ENCODE data around the gene MAMSTR.

Gene MAMSTR

DNA sequence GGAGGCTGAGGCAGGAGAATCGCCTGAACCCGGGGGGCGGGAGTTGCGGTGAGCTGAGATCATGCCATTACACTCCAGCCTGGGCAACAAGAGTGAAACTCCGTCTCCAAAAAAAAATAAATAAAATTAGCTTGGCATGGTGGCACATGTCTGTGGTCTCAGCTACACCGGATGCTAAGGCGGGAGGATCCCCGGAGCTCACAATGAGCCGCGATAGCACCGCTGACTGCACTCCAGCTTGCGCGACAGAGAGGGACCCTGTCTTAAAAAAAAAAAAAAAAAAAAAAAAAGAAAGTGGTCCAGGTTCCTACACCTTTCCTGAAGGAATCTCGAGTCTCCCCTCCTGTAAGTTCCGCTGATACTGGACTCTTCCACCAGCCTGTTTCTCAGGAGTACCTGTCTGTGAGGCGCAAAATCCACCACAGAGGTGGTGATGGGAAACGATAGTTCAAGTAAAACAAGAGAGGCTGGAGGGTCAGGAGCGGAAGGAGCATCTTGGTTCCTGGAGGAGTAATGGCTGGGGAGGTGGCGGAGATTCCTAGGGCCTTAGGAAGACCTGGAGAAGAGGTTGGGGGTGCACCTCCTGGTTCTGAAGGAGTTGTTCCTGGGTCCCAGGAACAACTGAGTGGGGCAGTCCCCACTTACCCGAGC lies 32.4 kb upstream of the MAMSTR start:
- no peaks in the 10 kb centered on the region for H3K36me3 Mint-ChIP-seq (ENCODE audit: low read depth)
- peaks cover 17% of the 10 kb centered on the region for H3K4me1 Mint-ChIP-seq (ENCODE audit: low read depth)
- no peaks in the 10 kb centered on the region for H3K9me3 Mint-ChIP-seq
- H3K27ac Mint-ChIP-seq = peak overlapping the region; percentile 55
- no peak for DNase-seq (ENCODE audit: low spot score)
- H3K27me3 Mint-ChIP-seq (ENCODE audit: low read depth) = peaks cover 29% of the 10 kb centered on the region
- H3K4me3 Mint-ChIP-seq = peak overlapping the region; percentile 82

DNA sequence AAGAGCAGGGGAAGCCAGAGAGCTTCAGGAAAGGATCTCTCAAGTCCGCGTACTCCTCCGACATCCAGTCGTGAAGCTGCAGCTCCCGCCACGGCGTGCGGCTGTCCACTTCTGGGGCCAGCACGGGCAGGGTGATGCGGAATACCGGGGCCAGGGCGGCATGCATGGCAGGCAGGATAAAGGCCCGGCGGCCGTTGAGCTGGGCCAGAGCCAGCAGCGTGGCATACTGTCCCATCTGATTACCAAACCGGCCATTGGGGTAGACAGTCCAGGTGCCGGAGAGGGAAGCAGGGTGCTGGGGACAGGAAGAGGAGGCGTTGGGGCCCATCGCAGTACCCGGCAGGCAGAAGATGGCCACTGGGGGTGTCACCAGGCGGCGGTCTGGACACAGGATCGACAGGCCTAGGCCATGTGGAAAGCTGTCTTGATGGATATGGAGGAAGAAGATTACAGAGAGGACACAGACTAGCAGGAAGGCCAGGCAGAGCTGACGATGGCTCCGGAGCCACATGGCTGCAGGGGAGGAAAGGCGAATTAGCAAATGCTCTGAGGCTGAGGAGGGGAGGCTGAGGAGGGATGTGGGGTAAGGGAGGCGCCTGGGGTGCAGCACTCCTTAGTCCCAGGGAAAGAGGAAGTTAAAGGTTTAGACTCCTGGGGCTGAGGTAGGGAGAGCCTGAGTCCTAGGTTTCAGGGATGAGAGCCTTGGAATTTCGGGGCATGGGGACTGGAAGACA lies 31.4 kb upstream of the MAMSTR start:
- Mint-ChIP-seq H3K9me3 (no peaks in the 10 kb centered on the region), H3K4me1 (ENCODE audit: low read depth) (peaks cover 20% of the 10 kb centered on the region), H3K27ac (peak overlapping the region; percentile 0), H3K4me3 (peak overlapping the region; percentile 17), H3K36me3 (ENCODE audit: low read depth) (no peaks in the 10 kb centered on the region), H3K27me3 (ENCODE audit: low read depth) (peaks cover 29% of the 10 kb centered on the region)
- no peak for DNase-seq (ENCODE audit: low spot score)

DNA sequence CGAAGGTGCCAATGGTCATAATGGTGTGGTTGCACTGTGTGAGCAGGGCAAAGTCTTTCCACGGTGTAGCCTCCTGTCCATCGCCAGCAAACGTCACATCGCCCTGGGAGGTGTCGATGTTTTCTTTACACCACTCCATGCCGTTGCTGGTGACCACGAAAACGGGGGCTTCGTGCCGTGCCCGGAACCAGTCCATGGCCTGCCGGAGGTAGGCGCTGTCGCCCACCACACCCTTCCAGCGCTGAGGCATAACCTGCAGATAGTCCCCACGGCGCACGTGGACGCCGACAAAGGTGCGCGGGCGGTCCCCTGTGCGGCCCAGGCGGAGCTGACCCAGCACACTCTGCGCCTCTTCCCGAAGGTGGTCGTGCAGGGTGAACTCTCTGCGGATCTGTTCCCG lies 30.8 kb upstream of the MAMSTR start:
- no peak for DNase-seq (ENCODE audit: low spot score)
- Mint-ChIP-seq H3K36me3 (ENCODE audit: low read depth) (no peaks in the 10 kb centered on the region), H3K27me3 (ENCODE audit: low read depth) (peaks cover 29% of the 10 kb centered on the region), H3K4me3 (no peak overlapping the region), H3K9me3 (no peaks in the 10 kb centered on the region), H3K4me1 (ENCODE audit: low read depth) (peaks cover 24% of the 10 kb centered on the region), H3K27ac (no peak overlapping the region)

GRCh38 chr19:48749571-48750198 lies 30.2 kb upstream of the MAMSTR start:
- DNase-seq (ENCODE audit: low spot score) = no peak
- no peaks in the 10 kb centered on the region for H3K36me3 Mint-ChIP-seq (ENCODE audit: low read depth)
- peaks cover 27% of the 10 kb centered on the region for H3K27me3 Mint-ChIP-seq (ENCODE audit: low read depth)
- no peaks in the 10 kb centered on the region for H3K9me3 Mint-ChIP-seq
- peaks cover 24% of the 10 kb centered on the region for H3K4me1 Mint-ChIP-seq (ENCODE audit: low read depth)
- no peak overlapping the region for H3K4me3 Mint-ChIP-seq
- H3K27ac Mint-ChIP-seq = no peak overlapping the region

DNA sequence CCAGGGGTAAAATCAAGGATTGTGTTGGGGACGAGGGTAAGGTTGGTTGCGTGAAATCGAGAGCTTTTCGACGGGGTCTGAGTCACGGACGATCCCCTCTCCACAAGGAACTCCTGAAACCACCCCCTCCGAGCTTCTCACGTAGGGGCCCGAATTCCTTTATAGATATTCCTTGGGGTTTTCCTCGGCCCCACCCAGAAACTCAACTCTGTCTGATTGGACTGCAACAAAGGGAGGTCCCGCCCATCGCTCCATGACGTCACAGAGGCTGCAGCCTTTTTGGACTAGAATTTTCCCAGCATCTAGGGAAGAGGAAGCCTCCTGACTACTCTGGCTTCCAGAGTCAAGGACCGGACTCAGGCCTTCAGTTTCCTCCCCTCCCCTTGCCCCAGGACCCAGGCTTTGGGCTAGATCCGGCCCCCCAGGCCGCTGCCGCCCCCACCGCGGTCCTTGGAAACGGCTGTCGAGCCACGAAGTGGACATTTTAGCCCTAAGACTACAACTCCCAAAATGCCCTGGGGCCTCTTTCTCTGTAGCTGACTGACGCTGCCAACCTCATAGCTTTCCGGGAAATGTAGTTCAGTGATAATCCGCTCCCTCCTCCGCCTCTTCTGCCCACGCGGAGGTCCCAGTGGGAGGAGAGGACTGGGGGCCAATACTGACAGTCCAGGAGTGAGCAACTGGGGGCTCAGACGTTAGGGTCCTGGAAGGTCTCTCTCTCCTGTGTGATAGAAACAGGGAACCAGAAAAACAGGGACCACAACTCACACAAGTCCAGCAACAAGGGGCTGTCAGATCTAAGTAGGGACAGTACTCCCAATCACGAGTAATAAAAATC lies 27.4 kb upstream of the MAMSTR start, which contains the start of gene IZUMO1:
TSS of gene IZUMO1 (minus strand) at position 172 of the 838 bp plus-strand sequence. CDS start 1,050 bp downstream, outside the sequence.
- peak; percentile 63 for DNase-seq (ENCODE audit: low spot score)
- no peaks in the 10 kb centered on the region for H3K36me3 Mint-ChIP-seq (ENCODE audit: low read depth)
- no peaks in the 10 kb centered on the region for H3K9me3 Mint-ChIP-seq
- H3K4me1 Mint-ChIP-seq (ENCODE audit: low read depth) = peaks cover 15% of the 10 kb centered on the region
- peak within 1 kb of the TSS; percentile 45 for H3K27ac Mint-ChIP-seq
- H3K27me3 Mint-ChIP-seq (ENCODE audit: low read depth) = peaks cover 6% of the 10 kb centered on the region
- peak within 1 kb of the TSS; percentile 64 for H3K4me3 Mint-ChIP-seq

- Mint-ChIP-seq H3K27me3 (ENCODE audit: low read depth) (peaks cover 3% of the 10 kb centered on the region), H3K36me3 (ENCODE audit: low read depth) (no peaks in the 10 kb centered on the region), H3K4me3 (peak overlapping the region; percentile 1), H3K4me1 (ENCODE audit: low read depth) (peaks cover 16% of the 10 kb centered on the region), H3K9me3 (no peaks in the 10 kb centered on the region), H3K27ac (peak overlapping the region; percentile 4)
- no peak for DNase-seq (ENCODE audit: low spot score)
Observed at GRCh38 chr19:48746110-48746509, 26.6 kb upstream of the MAMSTR start.

DNA sequence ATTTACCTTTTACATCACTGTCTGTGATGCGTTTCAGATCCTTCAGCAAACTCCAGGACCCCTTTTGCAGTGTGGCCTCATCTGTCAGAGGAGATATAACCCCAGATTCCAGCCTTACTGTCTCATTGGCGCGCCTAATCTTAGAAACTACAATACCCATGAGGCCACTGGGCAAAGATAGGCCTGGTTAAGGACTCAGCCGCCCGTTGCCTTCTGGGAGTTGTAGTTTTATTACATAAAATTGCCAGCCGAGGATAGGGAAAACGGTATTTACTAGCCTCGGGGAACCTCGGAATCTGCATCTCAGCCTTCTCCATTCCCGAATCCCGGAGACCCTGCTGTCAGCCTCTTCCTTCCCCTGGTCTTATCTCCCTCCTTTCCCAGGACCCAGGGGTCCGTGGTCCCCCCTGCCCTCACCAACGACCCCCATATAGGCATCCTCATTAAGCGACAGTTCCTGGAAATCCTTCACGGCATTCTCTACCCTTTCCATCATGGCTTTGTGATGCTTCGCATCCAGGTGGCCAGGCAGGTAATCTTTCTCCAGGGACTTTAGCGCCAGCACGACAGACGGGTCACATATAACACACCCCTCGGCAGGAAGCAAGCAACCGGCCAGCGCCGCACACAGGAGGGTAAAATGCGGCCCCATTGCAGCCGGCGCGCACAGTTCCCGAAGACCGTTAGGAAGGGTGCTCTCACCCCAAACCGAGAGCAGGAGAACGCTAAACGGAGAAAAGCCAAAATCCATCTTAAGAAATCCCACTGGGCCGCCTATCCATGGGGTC lies 25.9 kb upstream of the MAMSTR start:
- Mint-ChIP-seq H3K4me3 (peak overlapping the region; percentile 59), H3K27me3 (ENCODE audit: low read depth) (peaks cover 3% of the 10 kb centered on the region), H3K36me3 (ENCODE audit: low read depth) (no peaks in the 10 kb centered on the region), H3K27ac (no peak overlapping the region), H3K4me1 (ENCODE audit: low read depth) (peaks cover 16% of the 10 kb centered on the region), H3K9me3 (no peaks in the 10 kb centered on the region)
- peak; percentile 42 for DNase-seq (ENCODE audit: low spot score)

DNA sequence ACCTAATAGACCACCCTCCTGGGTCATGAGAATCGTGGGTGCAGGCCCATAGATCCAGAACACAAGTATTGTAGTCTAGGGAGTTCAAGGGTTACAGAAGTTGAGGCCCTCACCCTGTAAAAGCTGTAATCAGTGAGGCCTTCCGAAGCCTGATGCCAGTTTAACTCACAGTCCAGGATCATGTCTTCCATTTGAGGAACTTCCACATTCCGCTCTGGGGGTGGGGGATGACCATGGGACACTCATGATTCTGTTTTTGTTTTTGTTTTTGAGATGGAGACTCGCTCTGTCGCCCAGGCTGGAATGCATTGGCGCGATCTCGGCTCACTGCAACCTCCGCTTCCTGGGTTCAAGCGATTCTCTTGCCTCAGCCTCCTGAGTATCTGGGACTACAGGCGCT lies 22.6 kb upstream of the MAMSTR start:
- peaks cover 19% of the 10 kb centered on the region for H3K4me1 Mint-ChIP-seq (ENCODE audit: low read depth)

GRCh38 chr19:48741129-48741999 lies 21.8 kb upstream of the MAMSTR start:
- peaks cover 19% of the 10 kb centered on the region for H3K4me1 Mint-ChIP-seq (ENCODE audit: low read depth)
- no peaks in the 10 kb centered on the region for H3K9me3 Mint-ChIP-seq
- H3K27me3 Mint-ChIP-seq (ENCODE audit: low read depth) = peaks cover 6% of the 10 kb centered on the region
- DNase-seq (ENCODE audit: low spot score) = peak; percentile 27
- peak overlapping the region; percentile 4 for H3K4me3 Mint-ChIP-seq
- no peaks in the 10 kb centered on the region for H3K36me3 Mint-ChIP-seq (ENCODE audit: low read depth)
- no peak overlapping the region for H3K27ac Mint-ChIP-seq

More for the DNA sequence above, 22.6 kb upstream of the MAMSTR start:
- Mint-ChIP-seq H3K36me3 (ENCODE audit: low read depth) (no peaks in the 10 kb centered on the region), H3K4me3 (no peak overlapping the region), H3K9me3 (no peaks in the 10 kb centered on the region), H3K27ac (no peak overlapping the region), H3K27me3 (ENCODE audit: low read depth) (peaks cover 6% of the 10 kb centered on the region)
- no peak for DNase-seq (ENCODE audit: low spot score)

DNA sequence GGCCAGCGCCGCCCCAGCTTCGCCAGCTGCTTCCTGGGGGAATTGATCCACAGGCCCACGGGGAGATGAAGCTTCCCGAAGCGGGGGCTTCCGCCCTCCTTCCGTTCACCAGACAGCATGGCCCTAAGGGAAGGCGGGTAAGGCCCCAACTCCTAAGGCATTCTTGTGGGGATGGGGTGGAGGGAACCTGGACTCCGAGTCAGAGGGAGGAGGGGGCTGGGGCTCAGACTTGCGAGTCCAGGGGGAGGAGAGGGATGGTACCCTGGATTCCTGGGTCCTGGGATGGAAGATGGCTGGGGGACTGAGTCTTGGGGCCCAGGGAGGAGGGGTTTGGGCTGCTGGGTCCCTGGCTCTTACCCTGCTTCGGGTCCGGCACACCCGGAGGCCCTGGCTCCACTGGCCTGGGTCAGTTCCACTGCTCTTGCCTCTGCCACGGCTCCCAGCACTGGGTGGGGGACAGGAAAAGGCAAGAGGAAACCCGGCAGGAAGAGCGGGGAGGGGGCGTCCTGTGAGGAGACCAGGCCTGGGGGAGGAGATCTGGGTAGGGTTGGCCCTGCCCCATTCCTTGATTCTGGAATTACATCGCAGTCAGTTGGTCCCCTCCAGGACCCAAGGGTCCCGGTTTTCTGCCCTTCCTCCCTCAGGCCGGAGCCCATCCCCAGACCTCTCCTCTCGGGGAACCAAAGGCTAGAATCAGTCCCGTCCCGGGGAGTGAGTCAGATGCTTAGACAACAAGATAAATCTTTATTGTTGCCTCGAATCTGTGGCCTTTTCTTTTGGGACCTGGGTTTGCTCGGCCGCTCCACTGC lies 20.8 kb upstream of the MAMSTR start, which contains the start of gene RASIP1:
TSS of gene RASIP1 (minus strand) at position 447 of the 809 bp plus-strand sequence. CDS start at position 119, 328 bp downstream.
- H3K27ac Mint-ChIP-seq = no peak within 1 kb of the TSS
- H3K4me3 Mint-ChIP-seq = peak within 1 kb of the TSS; percentile 4
- peaks cover 6% of the 10 kb centered on the region for H3K27me3 Mint-ChIP-seq (ENCODE audit: low read depth)
- no peak for DNase-seq (ENCODE audit: low spot score)
- H3K36me3 Mint-ChIP-seq (ENCODE audit: low read depth) = no peaks in the 10 kb centered on the region
- H3K9me3 Mint-ChIP-seq = no peaks in the 10 kb centered on the region
- peaks cover 13% of the 10 kb centered on the region for H3K4me1 Mint-ChIP-seq (ENCODE audit: low read depth)

- no peak for DNase-seq (ENCODE audit: low spot score)
- Mint-ChIP-seq H3K36me3 (ENCODE audit: low read depth) (no peaks in the 10 kb centered on the region), H3K9me3 (no peaks in the 10 kb centered on the region), H3K4me3 (no peak overlapping the region), H3K27me3 (ENCODE audit: low read depth) (peaks cover 6% of the 10 kb centered on the region), H3K4me1 (ENCODE audit: low read depth) (peaks cover 12% of the 10 kb centered on the region), H3K27ac (no peak overlapping the region)
Observed at GRCh38 chr19:48739404-48740163, 20.1 kb upstream of the MAMSTR start.
